ENCODE measurements around the gene LIN7B.
"Not testable (repeated sequence)": the region's sequence is repeated elsewhere in the genome, so short reads cannot be mapped to it uniquely, and the experiment has no call there.

LIN7B gene

DNA sequence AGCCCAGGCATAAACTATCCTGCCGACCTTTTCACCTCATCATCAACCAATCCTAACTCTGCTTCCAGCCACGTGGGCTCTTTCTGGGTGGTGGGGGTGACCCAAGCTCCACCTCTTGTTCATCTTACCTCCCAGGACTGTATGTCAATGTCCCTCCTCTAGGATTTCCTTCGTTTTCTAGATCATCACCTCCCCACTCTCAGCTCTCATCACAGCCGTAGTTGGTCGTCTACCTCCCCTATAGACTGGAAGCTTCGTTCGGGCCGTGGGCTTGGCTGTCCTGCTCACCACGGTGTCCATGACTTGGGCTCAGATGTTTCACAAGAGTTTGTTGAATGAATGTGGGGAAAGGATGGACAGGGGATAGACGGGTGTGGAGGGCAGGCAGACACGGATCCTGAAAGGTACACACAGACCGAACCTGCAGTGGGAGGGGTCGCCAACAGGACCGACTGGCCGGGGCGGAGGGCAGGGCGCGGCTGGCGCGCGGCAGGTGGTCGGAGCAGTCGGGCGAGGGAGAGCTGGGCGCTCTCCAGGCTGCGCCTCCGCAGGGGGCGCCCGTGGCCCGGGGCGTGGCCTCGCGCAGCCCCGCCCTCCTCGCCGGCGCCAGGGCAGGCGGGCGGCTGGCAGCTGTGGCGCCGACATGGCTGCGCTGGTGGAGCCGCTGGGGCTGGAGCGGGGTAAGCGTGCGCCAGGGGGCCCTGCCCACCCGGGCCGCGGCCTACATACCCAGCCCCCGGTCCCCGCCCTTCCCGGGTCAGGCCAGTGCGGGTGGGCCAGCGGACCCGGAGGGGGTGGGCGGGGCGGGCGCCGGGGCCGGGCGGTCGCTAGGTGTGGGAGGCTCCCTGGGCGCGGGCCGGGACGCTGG, at the start of gene LIN7B:
LIN7B (plus strand) TSS at position 609 of the 868 bp plus-strand sequence; CDS start at position 644, 35 bp downstream.
- peak; percentile 62 for DNase-seq (ENCODE audit: low read depth)

GRCh38 chr19:49064768-49065611, 49.2 kb upstream of the LIN7B start, which contains the start of gene NTF4:
Gene NTF4 (minus strand): TSS chr19:49064818. CDS start chr19:49061997, 2,821 bp downstream.
- no peak for DNase-seq (ENCODE audit: low read depth)

DNA sequence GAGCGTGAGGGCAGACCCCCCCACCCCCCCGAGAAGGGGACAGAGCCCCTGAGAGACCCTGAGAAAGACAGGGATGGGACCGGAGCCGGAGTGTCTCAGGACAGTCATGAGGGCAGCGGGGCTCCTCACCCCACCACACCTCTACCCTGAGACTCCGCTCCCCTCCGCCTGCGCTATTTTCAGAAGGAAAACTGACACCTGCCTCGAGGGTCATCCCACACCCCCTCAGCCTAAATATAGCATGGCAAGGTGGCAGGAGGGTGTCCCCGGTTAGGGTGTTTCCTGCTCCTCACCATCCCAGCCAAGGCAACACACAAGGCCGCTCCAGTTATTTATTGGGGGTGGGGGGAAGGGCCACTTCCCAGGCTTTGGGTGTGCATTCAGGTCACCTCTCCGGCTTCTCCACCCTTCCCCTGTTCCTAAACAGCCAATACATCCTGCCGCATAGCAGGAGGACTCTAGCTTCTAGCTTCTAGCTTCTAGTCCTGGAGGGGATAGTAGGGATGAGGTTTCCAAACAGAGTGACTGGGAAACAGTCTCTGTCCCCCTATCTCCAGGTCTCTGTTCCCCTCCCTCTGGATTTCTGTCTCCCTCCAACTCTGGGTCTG, 48.2 kb upstream of the LIN7B start:
- no peak for DNase-seq (ENCODE audit: low read depth)

DNA sequence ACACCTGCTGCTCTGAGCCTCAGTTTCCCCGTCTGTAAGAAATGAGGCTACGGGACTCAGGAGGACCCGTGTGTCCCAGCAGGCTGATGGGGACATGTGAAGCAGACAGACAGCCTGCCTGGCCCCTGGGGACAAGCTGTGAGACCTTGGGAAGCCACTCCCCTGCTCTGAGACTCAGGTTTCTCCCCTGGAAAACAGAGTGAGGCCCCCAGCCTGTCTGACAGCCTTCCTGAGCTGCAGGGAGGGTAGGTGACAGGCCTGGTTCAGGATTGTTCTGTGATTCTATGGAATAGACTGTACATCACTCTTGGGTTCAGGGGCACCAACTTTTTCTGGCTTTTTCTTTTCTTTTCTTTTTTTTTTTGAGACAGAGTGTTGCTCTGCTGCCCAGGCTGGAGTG, 46.6 kb upstream of the LIN7B start:
- no peak for DNase-seq (ENCODE audit: low read depth)

DNA sequence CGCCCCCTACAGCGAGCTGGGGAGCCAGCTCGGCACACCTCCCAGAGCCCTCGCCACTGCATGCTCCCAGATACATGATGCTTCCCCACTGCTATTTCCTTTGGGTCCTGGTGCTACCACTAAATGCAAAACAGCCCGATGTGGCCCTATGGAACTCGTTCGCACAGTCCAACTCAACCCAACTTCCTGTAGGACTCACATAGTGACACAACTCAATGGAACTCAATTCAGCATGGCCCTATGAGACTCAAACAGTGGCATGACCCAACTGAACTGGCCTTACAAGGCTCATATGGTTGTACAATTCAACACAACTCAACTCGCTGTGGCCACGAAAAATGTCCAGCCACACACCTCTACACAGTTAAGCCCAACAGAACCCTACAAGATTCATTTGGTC, 45.1 kb upstream of the LIN7B start:
- DNase-seq (ENCODE audit: low read depth): no peak

DNA sequence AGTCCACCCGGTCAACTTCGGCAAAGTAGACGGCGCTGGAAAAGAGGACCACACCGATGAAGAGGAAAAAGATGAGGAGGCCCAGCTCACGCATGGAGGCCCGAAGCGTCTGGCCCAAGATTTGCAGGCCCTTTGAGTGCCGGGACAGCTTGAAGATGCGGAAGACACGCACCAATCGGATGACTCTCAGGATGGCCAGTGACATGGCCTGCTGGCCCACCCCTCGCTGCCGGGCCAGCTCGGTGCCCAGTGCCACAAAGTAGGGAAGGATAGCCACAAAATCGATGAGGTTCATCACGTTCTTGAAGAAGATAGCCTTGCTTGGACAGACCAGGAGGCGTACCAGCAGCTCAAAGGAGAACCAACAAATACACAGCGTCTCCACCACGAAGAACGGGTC, 43.8 kb upstream of the LIN7B start:
- DNase-seq (ENCODE audit: low read depth): no peak

DNA sequence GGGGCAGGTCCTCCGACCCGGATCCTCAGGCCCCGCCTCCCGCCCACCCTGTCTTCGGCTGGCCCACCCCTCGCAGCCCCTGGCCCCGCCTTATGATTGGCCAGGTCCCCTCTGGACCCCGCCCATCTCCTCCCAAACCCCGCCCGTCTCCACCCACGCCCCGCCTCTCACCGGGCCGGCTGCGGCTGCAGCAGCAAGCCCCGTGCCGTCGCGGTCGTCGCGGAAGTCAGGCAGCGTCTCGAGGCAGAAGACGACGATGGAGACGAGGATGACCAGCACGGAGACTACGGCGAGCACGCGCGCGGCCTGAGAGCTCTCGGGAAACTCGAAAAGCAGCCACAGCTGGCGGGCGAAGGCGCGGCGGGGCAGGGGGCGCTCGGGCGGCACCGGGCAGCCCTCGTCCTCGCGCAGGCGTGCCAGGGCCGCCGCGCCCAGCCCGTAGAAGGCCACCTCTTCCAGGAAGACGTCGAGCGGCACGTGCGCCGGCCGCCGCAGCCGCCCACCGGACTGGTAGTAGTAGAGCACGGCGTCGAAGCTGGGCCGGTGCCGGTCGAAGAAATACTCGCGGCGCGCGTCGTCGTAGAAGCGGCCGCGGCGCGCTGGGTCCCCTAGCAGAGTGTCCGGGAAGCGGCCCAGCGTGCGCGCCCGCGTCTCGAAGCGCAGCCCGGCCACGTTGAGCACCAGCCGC, 42.2 kb upstream of the LIN7B start:
- no peak for DNase-seq (ENCODE audit: low read depth)

DNA sequence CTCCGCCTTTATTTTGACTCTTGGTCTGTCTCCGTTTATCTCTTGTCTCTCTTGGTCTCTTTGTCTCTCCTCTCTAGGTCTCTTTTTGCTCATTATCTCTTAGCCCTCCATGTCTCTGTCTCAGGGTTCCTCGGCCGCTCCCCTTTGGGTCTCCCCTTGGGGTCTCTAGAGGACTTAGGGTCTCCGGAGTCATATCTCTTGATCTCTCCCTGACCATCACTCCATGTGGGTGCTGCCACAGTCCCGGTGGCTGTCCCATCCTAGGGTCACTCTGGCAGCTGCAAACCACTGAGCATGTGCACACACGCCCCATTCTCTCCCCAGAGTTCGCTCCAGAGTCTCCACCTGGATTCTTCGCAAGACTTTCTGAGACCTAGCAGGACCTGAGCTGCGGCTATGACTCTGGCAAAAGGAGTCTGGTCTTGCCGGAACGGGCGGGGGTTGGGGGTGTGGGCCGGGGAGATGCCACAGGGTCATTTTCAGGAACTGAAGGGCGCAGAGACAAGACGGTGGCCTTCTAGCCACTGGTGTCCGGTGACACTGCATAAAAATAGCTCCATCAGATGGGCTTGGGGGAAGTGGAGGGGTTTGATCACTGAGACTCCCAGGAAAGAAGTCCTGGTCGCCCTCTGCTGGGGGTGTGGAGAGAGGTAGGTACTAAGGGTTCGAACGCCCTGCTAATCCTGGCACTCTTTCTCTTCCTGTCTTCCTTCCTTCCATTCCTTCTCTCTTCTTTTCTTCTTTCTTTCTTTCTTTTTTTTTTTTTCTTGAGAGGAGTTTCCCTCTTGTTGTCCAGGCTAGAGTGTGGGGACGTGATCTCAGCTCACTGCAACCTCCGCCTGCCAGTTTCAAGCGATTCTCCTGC, 40.4 kb upstream of the LIN7B start:
- DNase-seq (ENCODE audit: low read depth): no peak

- DNase-seq (ENCODE audit: low read depth): not testable (repeated sequence)
Observed at GRCh38 chr19:49074869-49075268, 39.3 kb upstream of the LIN7B start.

DNA sequence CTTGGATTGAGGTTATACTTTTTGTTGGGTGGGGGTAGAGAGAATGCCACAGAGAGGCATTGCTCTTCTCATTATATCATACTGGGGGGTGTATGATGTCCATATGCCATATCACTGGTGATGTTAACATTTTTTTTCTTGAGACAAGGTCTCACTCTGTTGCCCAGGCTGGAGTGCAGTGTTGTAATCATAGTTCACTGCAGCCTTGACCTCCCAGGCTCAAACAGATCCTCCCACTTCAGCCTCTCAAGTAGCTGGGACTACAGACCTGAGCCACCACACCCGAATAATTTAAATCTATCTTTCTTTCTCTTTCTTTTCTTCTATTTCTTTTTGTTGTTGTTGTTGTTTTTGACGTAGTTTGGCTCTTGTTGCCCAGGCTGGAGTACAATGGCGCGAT, 33.8 kb upstream of the LIN7B start:
- DNase-seq (ENCODE audit: low read depth): no peak

GRCh38 chr19:49081273-49081672, 32.9 kb upstream of the LIN7B start:
- no peak for DNase-seq (ENCODE audit: low read depth)

DNA sequence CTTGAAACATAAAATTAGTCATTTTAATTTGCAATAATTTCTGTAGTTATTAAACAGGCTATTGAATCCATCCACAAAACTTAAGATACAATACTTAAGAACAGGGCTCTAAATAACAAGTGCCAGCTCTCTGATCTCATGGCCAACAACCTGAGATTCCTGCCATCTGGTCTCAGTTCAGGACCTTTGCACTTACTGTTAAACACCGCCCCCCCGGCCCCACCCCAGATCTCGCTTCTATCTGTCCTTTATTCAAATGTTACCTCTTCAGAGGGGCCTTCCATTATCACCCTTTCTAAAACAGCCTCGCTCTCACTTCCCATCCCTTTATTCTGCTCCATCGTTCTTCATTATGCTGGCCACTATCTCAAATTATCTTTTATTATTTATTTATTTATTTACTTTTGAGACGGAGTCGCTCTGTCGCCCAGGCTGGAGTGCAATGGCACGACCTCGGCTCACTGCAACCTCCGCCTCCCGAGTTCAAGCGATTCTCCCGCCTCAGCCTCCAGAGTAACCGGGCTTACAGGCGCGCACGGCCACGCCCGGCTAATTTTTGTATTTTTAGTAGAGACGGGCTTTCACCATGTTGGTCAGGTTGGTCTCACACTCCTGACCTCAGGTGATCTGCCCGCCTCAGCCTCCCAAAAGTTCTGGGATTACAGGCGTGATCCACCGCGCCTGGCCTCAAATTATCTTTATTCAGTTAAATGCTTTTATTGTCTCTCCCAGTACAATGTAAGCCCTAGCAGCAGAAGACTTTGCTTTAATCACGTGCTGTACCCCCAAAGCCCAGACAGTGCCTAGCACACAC, 29.8 kb upstream of the LIN7B start:
- DNase-seq (ENCODE audit: low read depth): no peak

DNA sequence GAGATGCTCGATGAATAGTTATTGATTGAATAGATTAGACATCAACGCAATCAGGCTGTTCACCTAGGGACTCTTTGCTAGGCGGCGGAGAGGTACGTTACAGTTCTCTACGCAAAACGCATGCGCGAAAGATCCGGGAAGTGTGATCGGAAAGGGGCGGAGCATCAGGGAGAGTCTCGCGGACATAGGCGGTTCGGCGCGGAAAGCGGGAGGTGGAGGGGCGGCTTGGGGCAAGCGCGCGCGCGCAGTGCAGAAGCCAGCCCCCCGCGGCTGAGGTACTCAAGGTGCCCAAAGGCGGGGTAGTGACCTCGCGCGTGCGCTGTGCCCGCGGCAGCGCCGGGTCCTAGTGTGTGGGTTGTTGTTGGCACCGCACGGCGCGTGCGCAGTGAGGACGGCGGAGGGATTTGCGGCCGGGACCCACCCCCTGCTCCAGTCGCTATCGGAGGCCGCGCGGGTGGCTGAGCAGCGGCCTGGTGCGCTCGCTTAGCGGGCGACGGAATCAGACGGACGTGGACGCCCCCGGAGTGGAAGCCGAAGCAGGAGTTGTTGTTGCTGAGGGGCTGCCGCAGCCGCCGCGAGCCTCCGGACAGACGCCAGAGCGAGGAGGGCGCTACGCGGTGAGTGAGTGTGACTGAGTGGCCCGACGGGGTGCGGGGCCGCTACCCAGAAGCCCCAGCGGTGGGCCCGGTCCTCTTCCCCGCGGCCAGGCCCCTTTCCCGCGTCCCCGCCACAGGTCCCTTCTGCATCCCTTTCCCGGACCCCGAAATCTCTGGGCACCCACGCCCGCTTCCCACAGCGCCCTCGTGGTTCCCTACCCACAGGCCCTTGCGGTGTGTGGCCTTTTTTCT, 28.9 kb upstream of the LIN7B start, which contains the start of gene SNRNP70:
SNRNP70 (plus strand) TSS at position 432 of the 848 bp plus-strand sequence. CDS start 964 bp downstream, outside the sequence.
- DNase-seq (ENCODE audit: low read depth): peak; percentile 98

DNA sequence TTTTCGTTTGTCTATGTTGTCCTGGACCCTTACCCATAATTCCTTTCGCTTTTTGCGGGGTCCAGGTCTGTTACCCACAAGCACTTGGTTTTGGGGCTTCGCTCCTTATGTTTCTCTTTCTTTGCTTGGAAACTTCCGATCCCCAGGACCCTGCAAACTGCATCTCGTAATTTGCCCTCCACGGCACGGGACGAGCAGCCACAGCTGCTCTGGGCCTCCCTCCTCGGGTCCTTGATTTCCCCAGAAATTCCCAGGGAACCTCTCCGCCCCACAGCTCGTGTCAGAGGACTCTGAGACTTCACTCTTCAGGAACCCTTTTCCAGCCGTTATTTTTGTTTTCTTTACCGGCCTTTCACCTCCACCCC, 28.3 kb upstream of the LIN7B start:
- no peak for DNase-seq (ENCODE audit: low read depth)

- no peak for DNase-seq (ENCODE audit: low read depth)
Observed at GRCh38 chr19:49086296-49086695, 27.9 kb upstream of the LIN7B start.

DNA sequence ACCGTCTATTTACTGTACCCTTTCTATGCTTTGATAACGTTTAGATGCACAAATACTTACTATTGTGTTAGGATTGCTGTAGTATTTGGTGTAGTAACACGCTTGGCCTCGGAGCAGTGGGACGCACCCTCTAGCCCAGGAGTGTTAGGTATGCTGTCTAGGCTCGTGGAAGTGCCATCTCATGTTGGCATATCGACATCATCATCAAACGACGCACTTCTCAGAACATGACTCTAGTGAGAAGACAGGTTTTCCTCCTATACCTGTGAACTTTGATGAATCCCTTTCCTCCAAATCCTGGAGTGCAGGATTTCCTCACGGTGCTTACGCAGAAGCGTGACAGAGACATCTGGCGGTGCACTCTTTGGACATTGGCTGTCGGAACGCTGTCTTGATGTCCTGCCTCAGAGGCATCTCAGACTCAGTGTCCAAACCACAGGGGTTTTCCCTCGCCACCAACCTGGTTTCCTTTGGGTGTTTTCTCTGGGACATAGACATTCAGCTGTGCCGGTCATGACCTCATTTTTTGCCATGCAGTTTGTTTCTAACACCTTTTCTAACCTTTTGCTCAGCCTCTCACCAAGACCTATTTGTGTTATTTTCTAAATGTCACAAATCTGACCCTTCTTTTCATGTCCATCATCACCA, 22.7 kb upstream of the LIN7B start:
- no peak for DNase-seq (ENCODE audit: low read depth)

- no peak for DNase-seq (ENCODE audit: low read depth)
Observed at GRCh38 chr19:49092686-49093085, 21.5 kb upstream of the LIN7B start.
